H1 (cell line): ENCODE measurements around the gene BBS12. TPM values are rescaled to one million over a fixed set of nuclear protein-coding genes. Genes with fewer than 3 reads are reported as not detected.

Experiments
- ATF3 ChIP-seq: IDR thresholded peaks from 2 replicates; pipeline ENCODE4 v1.6.1; 2011; ENCODE audit warnings: low read depth, mild to moderate bottlenecking, low read length; ENCODE audit not compliant: insufficient read depth
- BACH1 ChIP-seq: IDR thresholded peaks from 2 replicates; pipeline ENCODE4 v1.6.1; 2012; ENCODE audit warnings: low read length, improper control_type of control experiment
- CHD2 ChIP-seq: IDR thresholded peaks from 2 replicates; pipeline ENCODE4 v1.6.1; 2012; ENCODE audit warnings: low read length, improper control_type of control experiment
- CHD7 ChIP-seq: fragments of 300-600 bp; sonication (generic); IDR thresholded peaks from 2 replicates; pipeline ENCODE4 v1.7.1; 2012; ENCODE audit warnings: low read length, moderate library complexity, mild to moderate bottlenecking, inconsistent platforms; ENCODE audit not compliant: insufficient replicate concordance
- NANOG ChIP-seq: IDR thresholded peaks from 2 replicates; pipeline ENCODE4 v1.6.1; 2011; ENCODE audit warnings: low read length, low read depth, mild to moderate bottlenecking, inconsistent platforms; ENCODE audit not compliant: insufficient read depth, poor library complexity, severe bottlenecking
- POLR2A ChIP-seq, 2 experiments: IDR thresholded peaks; 1 replicate in 1 of 2; 2 replicates in 1 of 2; pipeline ENCODE4 v1.6.1; 2011; ENCODE audit warnings: low read depth in 2 of 2, low read length in 2 of 2, mild to moderate bottlenecking in 2 of 2; ENCODE audit errors: control extremely low read depth in 1 of 2
- SP2 ChIP-seq: IDR thresholded peaks from 2 replicates; pipeline ENCODE4 v1.6.1; 2012; ENCODE audit warnings: mild to moderate bottlenecking, low read length, inconsistent platforms
- TAF7 ChIP-seq: optimal IDR thresholded peaks from 2 replicates; pipeline ENCODE3; 2011; ENCODE audit warnings: low read depth, mild to moderate bottlenecking, inconsistent platforms, low read length, moderate library complexity, borderline replicate concordance
- TBP ChIP-seq: IDR thresholded peaks from 2 replicates; pipeline ENCODE4 v1.6.1; 2011; ENCODE audit warnings: low read depth, low read length, improper control_type of control experiment
- YY1 ChIP-seq: IDR thresholded peaks from 2 replicates; pipeline ENCODE4 v1.6.1; 2011; ENCODE audit warnings: low read depth, mild to moderate bottlenecking, low read length
- polyA plus RNA-seq, 7 experiments: library from polyadenylated mRNA; depleted of rRNA in 3 of 7; stranded (reverse) in 5 of 7; unstranded in 2 of 7; fragments of >200 nt in 5 of 7; fragments of 200-250 nt in 2 of 7; gene quantifications; 1 replicate in 5 of 7; 2 replicates in 1 of 7; 4 replicates in 1 of 7; pipeline versions ENCODE4 v1.2.1 to v1.2.3, GENCODE V29; 2011 to 2013; ENCODE audit warnings: missing spikeins in 2 of 7, mixed read lengths in 2 of 7
- total RNA-seq: library from RNA; stranded (reverse); fragmentation: NEBNext Ultra II Directional; extraction: Animal tissue kit (Norgen Biotek cat#: 25700); gene quantifications from 2 replicates; pipeline ENCODE4 v1.2.1, GENCODE V29; 2021

The BBS12 gene
- total and polyA plus RNA-seq, 2 of the 8 experiments (the other 6 are each of a cell fraction or from before 2014, with no cell fraction given), result 0.88 to 2.6 TPM

GRCh38 chr4:122706511-122706910, 26.0 kb upstream of the BBS12 start (continued):
- no peak for TF ChIP-seq CHD7
- no peak for TF ChIP-seq TBP
- TF ChIP-seq SP2, result no peak
- TF ChIP-seq CHD2, result no peak
- TF ChIP-seq NANOG, result no peak
- TF ChIP-seq YY1, result no peak
- no peak for TF ChIP-seq BACH1
- no peak for TF ChIP-seq ATF3
- no peak for TF ChIP-seq POLR2A (IDR thresholded peaks at IDR 0.05; ENCODE audit: control extremely low read depth in 1 of 2, low read depth in 2 of 2, low read length in 2 of 2)
- no peak for TF ChIP-seq TAF7
- TF ChIP-seq, all 59 proteins: peak for 0
